Neural progenitor cell (in vitro differentiated cells): ENCODE measurements around the gene PHKA2.

Source experiments
- CTCF ChIP-seq: fragments of 200-600 bp; sonication (generic); IDR thresholded peaks from 2 replicates; pipeline ENCODE4 v1.5.1; 2017; ENCODE audit warnings: antibody characterized with exemption, mild to moderate bottlenecking
- EZH2 ChIP-seq: fragments of 200-600 bp; sonication (generic); IDR thresholded peaks from 2 replicates; pipeline ENCODE4 v1.6.1; 2017; ENCODE audit warnings: antibody characterized with exemption, mild to moderate bottlenecking, moderate library complexity

GRCh38 chrX:18961686-18962085 lies 22.2 kb downstream of the PHKA2 start:
- TF ChIP-seq CTCF (no peak), EZH2 (no peak)
